H9 (cell line): Measurements from ENCODE around the gene CNOT6. TPM values are rescaled to one million over a fixed set of nuclear protein-coding genes. Genes with fewer than 3 reads are reported as not detected.

Experiments used
- DNase-seq: peaks from one replicate; pipeline ENCODE4 v3.0.0-alpha.2; 2017
- H2AFZ ChIP-seq: one replicate; pipeline ENCODE4 v1.6.1; 2013; ENCODE audit warnings: mild to moderate bottlenecking, low read length, control low read depth, moderate library complexity
- H2AK5ac ChIP-seq: 2 replicates; pipeline ENCODE4 v1.6.1; 2013; ENCODE audit warnings: low read length, control low read depth, mixed read lengths; ENCODE audit not compliant: insufficient read length
- H2BK120ac ChIP-seq: one replicate; pipeline ENCODE4 v1.6.1; 2013; ENCODE audit warnings: low read depth, mild to moderate bottlenecking, low read length, control low read depth, inconsistent platforms; ENCODE audit not compliant: poor library complexity, severe bottlenecking
- H2BK12ac ChIP-seq: 2 replicates; pipeline ENCODE4 v1.6.1; 2013; ENCODE audit warnings: low read length, control low read depth, mixed read lengths, low read depth; ENCODE audit not compliant: insufficient read length
- H2BK15ac ChIP-seq: 2 replicates; pipeline ENCODE4 v1.6.1; 2013; ENCODE audit warnings: low read depth, low read length, control low read depth
- H2BK20ac ChIP-seq: one replicate; pipeline ENCODE4 v1.6.1; 2013; ENCODE audit warnings: low read depth, mild to moderate bottlenecking, low read length, control low read depth, inconsistent platforms; ENCODE audit not compliant: poor library complexity, severe bottlenecking
- H2BK5ac ChIP-seq: 2 replicates; pipeline ENCODE4 v1.6.1; 2013; ENCODE audit warnings: low read length, control low read depth, mixed read lengths; ENCODE audit not compliant: insufficient read length
- H3K14ac ChIP-seq: 2 replicates; pipeline ENCODE4 v1.6.1; 2013; ENCODE audit warnings: low read length, control low read depth; ENCODE audit not compliant: insufficient read depth
- H3K18ac ChIP-seq: 2 replicates; pipeline ENCODE4 v1.6.1; 2013; ENCODE audit warnings: low read depth, mild to moderate bottlenecking, mixed read lengths, low read length, control low read depth; ENCODE audit not compliant: insufficient read length
- H3K23ac ChIP-seq: 2 replicates; pipeline ENCODE4 v1.6.1; 2013; ENCODE audit warnings: low read length, control low read depth, mixed read lengths, low read depth; ENCODE audit not compliant: insufficient read length
- H3K23me2 ChIP-seq: 2 replicates; pipeline ENCODE4 v1.6.1; 2013; ENCODE audit warnings: low read depth, mild to moderate bottlenecking, mixed read lengths, low read length, control low read depth; ENCODE audit not compliant: insufficient read length, poor library complexity, severe bottlenecking
- H3K27ac ChIP-seq: 2 replicates; pipeline ENCODE4 v1.5.1; 2013; ENCODE audit warnings: low read length, control low read depth, mixed read lengths, low read depth; ENCODE audit not compliant: insufficient read length
- H3K27me3 ChIP-seq: 2 replicates; pipeline ENCODE4 v1.6.1; 2013; ENCODE audit warnings: low read length, control low read depth, inconsistent platforms; ENCODE audit not compliant: insufficient read depth
- H3K4ac ChIP-seq: 2 replicates; pipeline ENCODE4 v1.6.1; 2013; ENCODE audit warnings: low read depth, mild to moderate bottlenecking, control low read depth, inconsistent platforms, low read length, moderate library complexity
- H3K4me1 ChIP-seq: 2 replicates; pipeline ENCODE4 v1.6.1; 2013; ENCODE audit warnings: low read length, control low read depth, inconsistent platforms; ENCODE audit not compliant: insufficient read depth
- H3K4me2 ChIP-seq: 2 replicates; pipeline ENCODE4 v1.6.1; 2013; ENCODE audit warnings: low read length, control low read depth, mixed read lengths; ENCODE audit not compliant: insufficient read length, insufficient read depth
- H3K56ac ChIP-seq: 2 replicates; pipeline ENCODE4 v1.6.1; 2013; ENCODE audit warnings: low read depth, mild to moderate bottlenecking, mixed read lengths, low read length, control low read depth; ENCODE audit not compliant: insufficient read length
- H3K79me1 ChIP-seq: 2 replicates; pipeline ENCODE4 v1.6.1; 2013; ENCODE audit warnings: low read depth, mild to moderate bottlenecking, moderate library complexity, low read length, control low read depth, inconsistent platforms; ENCODE audit not compliant: insufficient read depth, poor library complexity, severe bottlenecking
- H3K79me2 ChIP-seq: 2 replicates; pipeline ENCODE4 v1.6.1; 2013; ENCODE audit warnings: low read length, control low read depth, inconsistent platforms; ENCODE audit not compliant: insufficient read depth
- H3K9ac ChIP-seq: 2 replicates; pipeline ENCODE4 v1.6.1; 2013; ENCODE audit warnings: low read length, control low read depth, mixed read lengths; ENCODE audit not compliant: insufficient read length; ENCODE audit errors: extremely low read depth
- H3K9me3 ChIP-seq: one replicate; pipeline ENCODE4 v1.6.1; 2013; ENCODE audit warnings: low read depth, low read length, inconsistent platforms; ENCODE audit not compliant: control insufficient read depth
- H3T11ph ChIP-seq: one replicate; pipeline ENCODE4 v1.6.1; 2013; ENCODE audit warnings: mild to moderate bottlenecking, low read length, control low read depth, inconsistent platforms
- H4K20me1 ChIP-seq: one replicate; pipeline ENCODE4 v1.6.1; 2013; ENCODE audit not compliant: control insufficient read depth, insufficient read length, insufficient read depth
- H4K5ac ChIP-seq: 2 replicates; pipeline ENCODE4 v1.6.1; 2013; ENCODE audit warnings: low read depth, mild to moderate bottlenecking, mixed read lengths, low read length, control low read depth; ENCODE audit not compliant: insufficient read length
- H4K8ac ChIP-seq: replicated peaks from 2 replicates; pipeline ENCODE4 v1.6.1; 2013; ENCODE audit warnings: low read length, control low read depth, mixed read lengths, low read depth; ENCODE audit not compliant: insufficient read length
- H4K91ac ChIP-seq: 2 replicates; pipeline ENCODE4 v1.6.1; 2013; ENCODE audit warnings: low read depth, mild to moderate bottlenecking, moderate library complexity, mixed read lengths, low read length, control low read depth; ENCODE audit not compliant: insufficient read length
- H3K27ac Mint-ChIP-seq, 3 experiments: 2 replicates in 2 of 3; 3 replicates in 1 of 3; pipeline ENCODE4 v1.8.0; 2020 to 2021; ENCODE audit warnings: mixed read lengths in 3 of 3, mild to moderate bottlenecking in 1 of 3, moderate library complexity in 1 of 3
- H3K27me3 Mint-ChIP-seq: 2 replicates; pipeline ENCODE4 v1.8.0; 2021; ENCODE audit warnings: low read depth, mild to moderate bottlenecking, moderate library complexity, mixed read lengths
- H3K36me3 Mint-ChIP-seq, 3 experiments: 2 replicates in 2 of 3; 3 replicates in 1 of 3; pipeline ENCODE4 v1.8.0; 2020 to 2021; ENCODE audit warnings: low read depth in 3 of 3, mixed read lengths in 3 of 3; ENCODE audit not compliant: insufficient read depth in 1 of 3
- H3K4me1 Mint-ChIP-seq, 2 experiments: 2 replicates each; pipeline ENCODE4 v1.8.0; 2020; ENCODE audit warnings: mixed read lengths in 2 of 2
- H3K4me3 Mint-ChIP-seq, 2 experiments: 2 replicates in 1 of 2; 3 replicates in 1 of 2; pipeline ENCODE4 v1.8.0; 2020 to 2021; ENCODE audit warnings: mild to moderate bottlenecking in 2 of 2, mixed read lengths in 2 of 2, moderate library complexity in 1 of 2
- H3K9me3 Mint-ChIP-seq, 2 experiments: 2 replicates in 1 of 2; 3 replicates in 1 of 2; pipeline ENCODE4 v1.8.0; 2020; ENCODE audit warnings: mild to moderate bottlenecking in 2 of 2, mixed read lengths in 2 of 2, moderate library complexity in 1 of 2
- WGBS: extraction: QIAGEN DNeasy Blood & Tissue Kit; methylation state at CpG from one replicate; pipeline ENCODE4 v1.1.7; 2013; ENCODE audit warnings: missing lambda C conversion rate, low lambda C conversion rate, mixed read lengths; ENCODE audit not compliant: insufficient read length; ENCODE audit errors: extremely low coverage; 5-methylcytosine and 5-hydroxymethylcytosine counted together
- total RNA-seq: library from RNA; stranded (reverse); gene quantifications from 2 replicates; pipeline ENCODE4 v1.2.1, GENCODE V29; 2021
- TF ChIP-seq, protein P1 (sequence below): fragments of 200-600 bp; sonication (generic); conservative IDR thresholded peaks from 3 replicates; pipeline ENCODE4 v1.8.0; 2021; ENCODE audit warnings: antibody characterized with exemption, mild to moderate bottlenecking

Gene CNOT6
- total RNA-seq, 1 experiment from 2014 or later: 45.0 TPM

DNA sequence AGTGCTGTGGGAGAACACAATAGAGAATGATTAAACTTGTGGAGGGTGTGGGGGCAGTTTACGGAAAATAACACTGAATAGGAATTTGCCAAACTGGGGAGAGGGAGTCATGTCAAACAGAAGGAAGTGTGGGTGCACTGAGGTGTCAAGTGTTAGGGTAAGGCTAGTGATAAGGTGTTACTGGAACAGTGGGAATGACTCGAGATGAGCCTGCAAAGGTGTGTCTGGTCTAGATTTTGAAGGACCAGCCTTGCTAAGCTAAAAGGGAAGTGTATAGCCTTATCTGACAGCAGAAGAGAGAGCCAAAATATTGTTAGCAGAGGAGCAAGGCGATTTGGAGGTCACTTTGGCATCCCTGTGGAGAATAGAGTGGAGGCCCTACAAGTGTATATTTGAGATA is 4.2 kb downstream of the CNOT6 start:
- H2BK20ac ChIP-seq: no peak overlapping the region
- H2BK12ac ChIP-seq: no peak overlapping the region
- H2BK120ac ChIP-seq: no peak overlapping the region
- no peak overlapping the region for H4K8ac ChIP-seq
- Mint-ChIP-seq H3K4me3 (no peak overlapping the region), H3K27me3 (no peaks in the 10 kb centered on the region), H3K27ac (peak overlapping the region in 1 of 3 experiments; percentile 27; a peak in 2 of 7 replicates), H3K9me3 (peaks cover 3 to 6% of the 10 kb centered on the region in 2 experiments; a peak in 4 of 5 replicates), H3K4me1 (peaks cover 22 to 27% of the 10 kb centered on the region in 2 experiments), H3K36me3 (peaks cover 25 to 43% (median 28%) of the 10 kb centered on the region in 3 experiments)
- H3K27me3 ChIP-seq: no peaks in the 10 kb centered on the region
- no peak overlapping the region for H3K56ac ChIP-seq
- DNase-seq: no peak
- TF ChIP-seq, protein P1, sequence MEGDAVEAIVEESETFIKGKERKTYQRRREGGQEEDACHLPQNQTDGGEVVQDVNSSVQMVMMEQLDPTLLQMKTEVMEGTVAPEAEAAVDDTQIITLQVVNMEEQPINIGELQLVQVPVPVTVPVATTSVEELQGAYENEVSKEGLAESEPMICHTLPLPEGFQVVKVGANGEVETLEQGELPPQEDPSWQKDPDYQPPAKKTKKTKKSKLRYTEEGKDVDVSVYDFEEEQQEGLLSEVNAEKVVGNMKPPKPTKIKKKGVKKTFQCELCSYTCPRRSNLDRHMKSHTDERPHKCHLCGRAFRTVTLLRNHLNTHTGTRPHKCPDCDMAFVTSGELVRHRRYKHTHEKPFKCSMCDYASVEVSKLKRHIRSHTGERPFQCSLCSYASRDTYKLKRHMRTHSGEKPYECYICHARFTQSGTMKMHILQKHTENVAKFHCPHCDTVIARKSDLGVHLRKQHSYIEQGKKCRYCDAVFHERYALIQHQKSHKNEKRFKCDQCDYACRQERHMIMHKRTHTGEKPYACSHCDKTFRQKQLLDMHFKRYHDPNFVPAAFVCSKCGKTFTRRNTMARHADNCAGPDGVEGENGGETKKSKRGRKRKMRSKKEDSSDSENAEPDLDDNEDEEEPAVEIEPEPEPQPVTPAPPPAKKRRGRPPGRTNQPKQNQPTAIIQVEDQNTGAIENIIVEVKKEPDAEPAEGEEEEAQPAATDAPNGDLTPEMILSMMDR: no peak
- H3K23me2 ChIP-seq: peaks cover 6% of the 10 kb centered on the region
- no peaks in the 10 kb centered on the region; the same call in 1 of the 2 replicates for H3K4me1 ChIP-seq
- H2AK5ac ChIP-seq: no peak overlapping the region
- no peak overlapping the region for H3K23ac ChIP-seq
- H3T11ph ChIP-seq: no peak overlapping the region
- H3K4ac ChIP-seq: no peak overlapping the region
- H3K79me1 ChIP-seq: peaks cover 11% of the 10 kb centered on the region
- H2BK5ac ChIP-seq: no peak overlapping the region
- H4K5ac ChIP-seq: no peak overlapping the region
- no peak overlapping the region for H3K27ac ChIP-seq
- H3K9me3 ChIP-seq: no peaks in the 10 kb centered on the region
- no peak overlapping the region for H3K9ac ChIP-seq
- H3K4me2 ChIP-seq: no peak overlapping the region
- peaks cover 65% of the 10 kb centered on the region for H3K79me2 ChIP-seq
- no peak overlapping the region for H2AFZ ChIP-seq
- H3K18ac ChIP-seq: no peak overlapping the region
- no CpG with 5 or more reads among the region's 3 CpGs for WGBS
- no peak overlapping the region for H4K91ac ChIP-seq
- H3K14ac ChIP-seq: no peak overlapping the region
- H4K20me1 ChIP-seq: no peaks in the 10 kb centered on the region
- no peak overlapping the region for H2BK15ac ChIP-seq
